GM20000 (cell line): ENCODE data around the gene CAND1.

Source experiments
- DNase-seq: peaks from one replicate; pipeline ENCODE4 v3.0.0; 2012; ENCODE audit warnings: low spot score
- TF ChIP-seq, protein P1 (sequence below): IDR thresholded peaks from 2 replicates; pipeline ENCODE4 v1.5.1; 2012; ENCODE audit warnings: mild to moderate bottlenecking, control low read depth; ENCODE audit errors: extremely low read depth, missing control alignments

CAND1 gene

DNA sequence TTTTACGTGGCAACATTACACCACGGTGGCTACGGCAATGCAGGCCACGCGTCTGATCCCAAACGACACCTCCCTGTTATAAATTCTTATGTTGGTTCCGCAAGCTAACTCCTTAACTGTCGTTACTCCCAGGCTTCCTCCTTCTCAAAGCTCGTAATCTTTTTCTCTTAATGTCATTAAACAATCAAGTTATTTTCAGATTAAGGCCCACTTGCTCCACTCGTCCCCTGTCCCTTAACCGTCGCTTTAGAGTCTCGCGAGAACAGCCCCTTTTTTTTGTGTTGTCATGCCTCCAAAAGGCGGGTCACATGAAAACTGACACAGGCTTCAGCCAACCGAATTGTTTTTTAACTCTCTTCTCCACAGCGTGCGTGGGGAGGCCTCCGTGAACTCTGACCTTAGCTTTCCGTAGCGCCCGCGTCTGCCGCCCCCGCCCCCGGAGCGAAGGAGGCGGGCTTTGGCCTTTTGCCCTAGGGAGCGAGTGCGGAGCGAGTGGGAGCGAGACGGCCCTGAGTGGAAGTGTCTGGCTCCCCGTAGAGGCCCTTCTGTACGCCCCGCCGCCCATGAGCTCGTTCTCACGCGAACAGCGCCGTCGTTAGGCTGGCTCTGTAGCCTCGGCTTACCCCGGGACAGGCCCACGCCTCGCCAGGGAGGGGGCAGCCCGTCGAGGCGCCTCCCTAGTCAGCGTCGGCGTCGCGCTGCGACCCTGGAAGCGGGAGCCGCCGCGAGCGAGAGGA, at the start of gene CAND1:
Gene CAND1 (plus strand): TSS at position 463 of the 737 bp plus-strand sequence. CDS start 360 bp downstream, outside the sequence.
- TF ChIP-seq, protein P1, sequence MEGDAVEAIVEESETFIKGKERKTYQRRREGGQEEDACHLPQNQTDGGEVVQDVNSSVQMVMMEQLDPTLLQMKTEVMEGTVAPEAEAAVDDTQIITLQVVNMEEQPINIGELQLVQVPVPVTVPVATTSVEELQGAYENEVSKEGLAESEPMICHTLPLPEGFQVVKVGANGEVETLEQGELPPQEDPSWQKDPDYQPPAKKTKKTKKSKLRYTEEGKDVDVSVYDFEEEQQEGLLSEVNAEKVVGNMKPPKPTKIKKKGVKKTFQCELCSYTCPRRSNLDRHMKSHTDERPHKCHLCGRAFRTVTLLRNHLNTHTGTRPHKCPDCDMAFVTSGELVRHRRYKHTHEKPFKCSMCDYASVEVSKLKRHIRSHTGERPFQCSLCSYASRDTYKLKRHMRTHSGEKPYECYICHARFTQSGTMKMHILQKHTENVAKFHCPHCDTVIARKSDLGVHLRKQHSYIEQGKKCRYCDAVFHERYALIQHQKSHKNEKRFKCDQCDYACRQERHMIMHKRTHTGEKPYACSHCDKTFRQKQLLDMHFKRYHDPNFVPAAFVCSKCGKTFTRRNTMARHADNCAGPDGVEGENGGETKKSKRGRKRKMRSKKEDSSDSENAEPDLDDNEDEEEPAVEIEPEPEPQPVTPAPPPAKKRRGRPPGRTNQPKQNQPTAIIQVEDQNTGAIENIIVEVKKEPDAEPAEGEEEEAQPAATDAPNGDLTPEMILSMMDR: no peak
- DNase-seq: peak; percentile 94

DNA sequence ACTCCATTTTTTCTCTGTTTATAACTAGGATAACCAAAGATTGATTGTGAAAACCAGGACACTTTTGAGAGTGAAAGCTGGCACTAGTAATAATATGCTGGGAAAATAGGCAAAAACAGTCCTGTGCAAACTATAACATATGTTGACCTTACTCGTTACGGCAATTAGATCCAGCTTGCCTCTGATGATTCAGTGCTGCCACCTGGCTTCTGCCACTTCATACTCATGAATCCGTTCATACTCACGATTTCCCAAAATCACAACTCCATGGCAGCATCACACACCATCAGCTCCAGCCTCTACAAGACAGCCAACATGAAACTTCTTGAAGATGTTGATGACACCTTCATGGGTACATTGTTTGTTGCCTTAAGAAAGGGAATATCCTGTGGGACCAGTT, 49.1 kb upstream of the CAND1 start:
- DNase-seq: no peak
- TF ChIP-seq, protein P1: no peak

DNA sequence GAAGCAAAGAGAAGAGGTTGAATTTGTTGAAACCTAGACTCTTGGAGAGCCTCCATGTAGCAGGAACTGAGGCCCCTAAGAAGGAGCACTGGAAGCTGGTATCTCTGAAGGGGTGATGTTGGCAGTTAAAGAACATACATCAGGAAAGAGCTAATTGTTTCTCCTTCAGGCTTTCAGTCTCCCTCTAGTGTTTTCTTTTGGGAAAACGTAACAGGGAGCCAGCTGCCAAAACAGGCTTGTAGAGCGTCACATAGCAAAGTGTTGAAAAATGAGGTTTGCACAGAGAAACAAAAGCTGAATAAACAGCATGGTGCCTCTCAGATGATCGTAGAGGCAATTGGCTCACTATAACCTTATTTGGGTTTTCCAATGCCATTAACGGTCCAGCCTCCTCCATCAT, 46.9 kb upstream of the CAND1 start:
- TF ChIP-seq, protein P1: no peak
- DNase-seq: no peak

DNA sequence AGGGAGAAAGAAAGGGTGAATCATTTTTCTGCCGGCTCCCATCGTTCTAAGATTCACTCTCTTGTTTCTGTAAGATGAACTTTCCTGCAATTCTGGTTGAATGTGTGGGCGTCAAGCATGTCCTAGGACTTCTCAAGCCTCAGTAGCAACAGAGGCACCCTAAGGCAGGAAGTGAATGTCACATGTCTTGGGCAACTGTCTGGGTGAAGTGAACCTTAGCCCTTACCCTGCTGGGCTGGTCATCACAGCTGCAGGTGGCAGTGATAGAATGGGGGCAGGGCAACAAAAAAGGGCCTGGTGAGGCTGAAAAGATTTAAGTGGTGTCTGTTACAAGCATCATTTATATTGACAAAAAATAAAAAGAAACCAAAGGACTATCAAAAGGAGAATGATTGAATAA, 45.9 kb upstream of the CAND1 start:
- no peak for DNase-seq
- TF ChIP-seq, protein P1: no peak

DNA sequence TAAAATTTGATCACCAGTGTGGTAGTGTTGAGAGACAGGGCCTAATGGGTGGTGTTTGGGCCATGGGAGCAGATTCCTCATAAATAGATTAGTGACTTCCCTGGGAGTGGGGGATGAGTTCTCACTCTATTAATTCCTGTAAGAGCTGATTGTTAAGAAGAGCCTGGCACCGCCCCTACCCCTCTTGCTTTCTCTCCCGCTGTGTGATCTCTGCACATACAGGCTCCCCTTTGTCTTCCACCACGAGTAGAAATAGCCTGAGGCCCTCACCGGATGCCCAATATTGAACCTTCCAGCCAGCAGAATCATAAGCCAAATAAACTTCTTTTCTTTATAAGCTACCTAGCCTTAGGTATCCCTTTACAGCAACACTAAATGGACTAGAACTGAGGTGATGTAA, 31.9 kb upstream of the CAND1 start:
- DNase-seq: no peak
- TF ChIP-seq, protein P1: no peak

DNA sequence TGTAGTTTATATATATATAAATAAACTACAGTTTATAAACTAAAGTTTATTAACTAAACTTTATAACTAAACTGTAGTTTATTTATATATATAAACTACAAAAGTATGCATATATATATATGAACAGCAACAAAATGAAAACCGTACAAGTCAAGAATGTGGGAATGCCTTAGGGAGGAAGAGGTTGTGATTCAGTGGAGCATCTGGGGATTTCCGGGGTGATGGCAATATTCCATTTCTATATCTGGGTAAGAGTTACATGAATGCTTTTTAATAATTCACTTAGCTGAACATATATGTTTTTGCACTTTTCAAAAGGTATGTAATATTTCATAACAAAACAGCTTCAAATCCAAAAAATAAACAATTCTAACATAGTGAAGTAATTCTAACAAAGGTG, 30.1 kb upstream of the CAND1 start:
- no peak for DNase-seq
- TF ChIP-seq, protein P1: no peak

DNA sequence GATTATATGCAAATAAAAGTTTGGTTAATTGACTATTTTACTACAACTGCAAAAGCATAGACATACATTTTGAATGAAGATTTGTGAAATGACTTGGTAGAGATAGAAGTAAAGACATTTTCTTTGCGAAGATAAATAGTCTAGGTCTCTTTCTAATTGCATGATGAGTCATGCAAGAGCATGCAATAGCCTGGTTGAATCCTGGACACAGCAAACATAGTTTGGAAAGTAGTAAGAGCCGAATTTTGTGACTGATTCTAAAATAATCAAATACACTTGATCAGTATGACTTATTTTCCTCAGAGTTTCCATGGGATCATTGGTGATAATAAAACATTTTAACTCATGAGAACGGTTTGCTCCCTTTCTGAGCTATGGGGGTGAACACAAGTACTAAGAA, 27.7 kb upstream of the CAND1 start:
- no peak for DNase-seq
- TF ChIP-seq, protein P1: no peak
